Endothelial cell of umbilical vein (primary cell): ENCODE results near the gene CCDC186. TPM values are rescaled to one million over a fixed set of nuclear protein-coding genes. Genes with fewer than 3 reads are reported as not detected.

ENCODE experiments used
- BruUV-seq: library from RNA; stranded (reverse); fragments of 400-500 nt; replicated peaks from 2 replicates; lab custom pipeline; 2021; lab: Mats Ljungman, UMichigan
- CTCF ChIA-PET: fragments of 300-600, 350-600 bp; sonication (Branson Sonifier 250); formaldehyde crosslinking; loops from one replicate; lab custom pipeline; 2021; ENCODE audit warnings: antibody characterized with exemption, inconsistent platforms; lab: Charles Lee
- POLR2A ChIA-PET: fragments of 300-600, 350-600 bp; sonication (Branson Sonifier 250); formaldehyde crosslinking; loops from one replicate; lab custom pipeline; 2021; ENCODE audit warnings: antibody characterized with exemption, inconsistent platforms; lab: Charles Lee
- DNase-seq: peaks from one replicate; pipeline ENCODE4 v3.0.0-alpha.2; 2011; ENCODE audit warnings: low read depth, low spot score
- FAIRE-seq: peaks from 2 replicates; lab custom pipeline; 2011; peaks lifted over from hg19 to GRCh38; lab: Jason Lieb, UNC
- H2AFZ ChIP-seq: 2 replicates; pipeline ENCODE4 v1.6.0; 2012; ENCODE audit warnings: low read depth, low read length, control low read depth, inconsistent platforms
- H3K27ac ChIP-seq: 2 replicates; pipeline ENCODE4 v1.5.1; 2011; ENCODE audit warnings: low read depth, mild to moderate bottlenecking, control low read depth, low read length, moderate library complexity; ENCODE audit not compliant: insufficient read depth
- H3K27me3 ChIP-seq, 2 experiments: 2 replicates each; pipeline versions ENCODE4 v1.6.0 to v1.6.1; 2011; ENCODE audit warnings: low read length in 2 of 2, mixed read lengths in 1 of 2; ENCODE audit not compliant: control insufficient read depth in 2 of 2, insufficient read depth in 2 of 2
- H3K36me3 ChIP-seq, 2 experiments: 2 replicates in 1 of 2; 3 replicates in 1 of 2; pipeline ENCODE4 v1.5.1; 2011; ENCODE audit warnings: low read length in 2 of 2, mild to moderate bottlenecking in 1 of 2, moderate library complexity in 1 of 2; ENCODE audit not compliant: control insufficient read depth in 2 of 2, insufficient read depth in 2 of 2; ENCODE audit errors: extremely low read depth in 1 of 2
- H3K4me1 ChIP-seq: 3 replicates; pipeline ENCODE4 v1.5.1; 2011; ENCODE audit warnings: mild to moderate bottlenecking, low read length; ENCODE audit not compliant: control insufficient read depth, insufficient read depth; ENCODE audit errors: extremely low read depth
- H3K4me2 ChIP-seq: 2 replicates; pipeline ENCODE4 v1.6.1; 2011; ENCODE audit warnings: low read length, control low read depth, mixed read lengths; ENCODE audit not compliant: insufficient read depth
- H3K4me3 ChIP-seq, 3 experiments: fragments of 200-600 bp in 1 of 3; sonication (generic), shearing (Covaris generic) in 1 of 3; replicated peaks in 1 of 3; 2 replicates each; pipeline ENCODE4 v1.5.1; 2011 to 2016; ENCODE audit warnings: control low read depth in 3 of 3, low read length in 3 of 3, mild to moderate bottlenecking in 2 of 3, inconsistent platforms in 1 of 3, low read depth in 1 of 3, moderate library complexity in 1 of 3; ENCODE audit not compliant: insufficient read depth in 1 of 3
- H3K79me2 ChIP-seq: 2 replicates; pipeline ENCODE4 v1.6.0; 2012; ENCODE audit warnings: low read length, inconsistent platforms; ENCODE audit not compliant: control insufficient read depth, insufficient read depth
- H3K9ac ChIP-seq: replicated peaks from 2 replicates; pipeline ENCODE3; 2011; ENCODE audit warnings: low read length, control low read depth; ENCODE audit not compliant: insufficient read depth; ENCODE audit errors: extremely low read depth
- H3K9me1 ChIP-seq: replicated peaks from 3 replicates; pipeline ENCODE4 v1.6.0; 2011; ENCODE audit warnings: mild to moderate bottlenecking, low read length; ENCODE audit not compliant: control insufficient read depth, insufficient read depth; ENCODE audit errors: extremely low read depth
- H3K9me3 ChIP-seq: replicated peaks from 2 replicates; pipeline ENCODE4 v1.5.1; 2012; ENCODE audit warnings: low read length, inconsistent platforms; ENCODE audit not compliant: control insufficient read depth, insufficient read depth
- H4K20me1 ChIP-seq: replicated peaks from 2 replicates; pipeline ENCODE3; 2011; ENCODE audit warnings: mild to moderate bottlenecking, low read length; ENCODE audit not compliant: control insufficient read depth, insufficient read depth; ENCODE audit errors: extremely low read depth
- GATA2 ChIP-seq: IDR thresholded peaks from 2 replicates; pipeline ENCODE4 v1.7.0; 2011; ENCODE audit warnings: low read depth, mild to moderate bottlenecking, moderate library complexity, mixed read lengths, low read length; ENCODE audit not compliant: insufficient read length, insufficient read depth
- JUN ChIP-seq: IDR thresholded peaks from 2 replicates; pipeline ENCODE4 v1.6.1; 2011; ENCODE audit warnings: borderline replicate concordance, low read depth; ENCODE audit not compliant: insufficient read length, insufficient read depth
- POLR2A ChIP-seq: IDR thresholded peaks from 2 replicates; pipeline ENCODE4 v1.6.1; 2012; ENCODE audit warnings: low read depth, mild to moderate bottlenecking, control low read depth, low read length
- dilution Hi-C: fragments of 300-500 bp; cut with MboI; formaldehyde crosslinking; loops from one replicate; pipeline ENCODE4 v1.15.0; 2019; ENCODE audit warnings: low sequenced_read_pairs; ENCODE audit not compliant: extremely low pct_ligation_motif_present
- intact Hi-C: fragments of 100-400 bp; cut with micrococcal nuclease; formaldehyde crosslinking; loops from one replicate; pipeline ENCODE4 v1.10.0; 2022
- polyA plus RNA-seq, 4 experiments: library from polyadenylated mRNA; depleted of rRNA in 3 of 4; stranded (reverse) in 3 of 4; unstranded in 1 of 4; fragments of >200 nt; gene quantifications; 2 replicates each; pipeline versions ENCODE4 v1.2.1 to v1.2.3, GENCODE V29; 2011 to 2012; ENCODE audit warnings: missing spikeins in 1 of 4
- total RNA-seq: library from RNA; stranded (reverse); gene quantifications from 2 replicates; pipeline ENCODE4 v1.2.3, GENCODE V29; 2021
- TF ChIP-seq, protein P1 (sequence below), 2 donors: IDR thresholded peaks; 1 replicate in 1 of 2; 2 replicates in 1 of 2; pipeline ENCODE4 v1.5.1; 2011; ENCODE audit warnings: low read length in 2 of 2, mild to moderate bottlenecking in 2 of 2, moderate library complexity in 2 of 2, control low read depth in 1 of 2, inconsistent platforms in 1 of 2, low read depth in 1 of 2; ENCODE audit not compliant: insufficient read depth in 1 of 2; ENCODE audit errors: extremely low read depth in 1 of 2

The CCDC186 gene
- total and polyA plus RNA-seq, 2 donors (not counting 3 experiments of a cell fraction or from before 2014, with no cell fraction given) = 1.8 to 13.4 TPM

DNA sequence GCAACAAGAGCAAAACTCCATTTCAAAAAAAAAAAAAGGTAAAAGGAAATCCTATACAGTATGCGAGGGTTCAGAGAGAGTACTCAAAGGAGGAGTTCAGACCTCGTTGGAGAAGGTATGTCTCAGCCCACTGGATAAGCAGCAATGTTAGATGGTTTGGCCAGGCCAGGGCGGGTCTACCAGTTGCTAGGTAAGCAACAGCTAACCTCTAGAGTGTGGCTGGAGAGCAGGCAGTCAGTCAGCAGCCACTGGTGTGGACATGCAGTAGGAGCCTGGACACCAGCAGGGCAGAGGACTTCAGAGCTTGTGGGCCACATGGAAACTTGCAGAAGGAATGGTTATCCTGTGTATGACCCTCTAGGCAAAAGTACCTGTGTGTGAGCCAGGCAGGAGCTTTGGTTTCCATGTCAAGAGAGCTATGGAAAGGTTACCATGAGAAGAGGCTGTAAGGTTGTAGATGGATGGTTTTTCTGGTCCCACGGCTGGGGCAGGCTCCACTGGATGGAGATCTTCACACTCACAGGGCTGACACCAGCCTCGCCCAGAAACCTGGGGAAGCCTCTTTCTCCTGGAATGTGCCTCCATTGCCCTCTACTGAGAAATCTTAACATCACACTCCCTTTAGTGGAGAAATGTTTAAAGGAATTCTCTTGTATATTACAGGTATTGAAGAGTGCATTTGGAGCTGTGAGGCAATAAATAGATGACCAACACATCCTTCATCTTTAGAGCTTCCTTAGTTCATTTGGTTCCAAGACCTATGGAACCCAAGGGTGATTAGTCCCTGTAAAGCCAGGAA, 63.6 kb downstream of the CCDC186 start:
- Histone ChIP-seq H3K27ac (no peak overlapping the region), H3K79me2 (no peaks in the 10 kb centered on the region), H4K20me1 (no peaks in the 10 kb centered on the region), H3K4me3 (no peak overlapping the region), H3K27me3 (peaks cover 0 to 5% of the 10 kb centered on the region in 2 experiments), H3K36me3 (no peaks in the 10 kb centered on the region), H3K9me3 (no peaks in the 10 kb centered on the region), H3K4me2 (no peak overlapping the region), H3K9me1 (no peaks in the 10 kb centered on the region), H3K4me1 (no peaks in the 10 kb centered on the region), H2AFZ (no peak overlapping the region), H3K9ac (no peak overlapping the region)
- CTCF ChIA-PET = interaction anchor here (0.7 to 2.1 kb wide), 5 partner anchors 10 to 1020 kb away, joined by 3 to 12 read pairs (median 4); no protein-coding TSS in a partner anchor
- intact Hi-C loops (loop anchor here (2.0 kb wide), 1 partner anchor 312 kb away; no protein-coding TSS in a partner anchor), dilution Hi-C loops (loop anchor here (10.0 kb wide), 1 partner anchor 306 kb away; no protein-coding TSS in a partner anchor)
- POLR2A ChIA-PET = no interaction called here
- TF ChIP-seq GATA2 (no peak), POLR2A (no peak)
- TF ChIP-seq, protein P1, sequence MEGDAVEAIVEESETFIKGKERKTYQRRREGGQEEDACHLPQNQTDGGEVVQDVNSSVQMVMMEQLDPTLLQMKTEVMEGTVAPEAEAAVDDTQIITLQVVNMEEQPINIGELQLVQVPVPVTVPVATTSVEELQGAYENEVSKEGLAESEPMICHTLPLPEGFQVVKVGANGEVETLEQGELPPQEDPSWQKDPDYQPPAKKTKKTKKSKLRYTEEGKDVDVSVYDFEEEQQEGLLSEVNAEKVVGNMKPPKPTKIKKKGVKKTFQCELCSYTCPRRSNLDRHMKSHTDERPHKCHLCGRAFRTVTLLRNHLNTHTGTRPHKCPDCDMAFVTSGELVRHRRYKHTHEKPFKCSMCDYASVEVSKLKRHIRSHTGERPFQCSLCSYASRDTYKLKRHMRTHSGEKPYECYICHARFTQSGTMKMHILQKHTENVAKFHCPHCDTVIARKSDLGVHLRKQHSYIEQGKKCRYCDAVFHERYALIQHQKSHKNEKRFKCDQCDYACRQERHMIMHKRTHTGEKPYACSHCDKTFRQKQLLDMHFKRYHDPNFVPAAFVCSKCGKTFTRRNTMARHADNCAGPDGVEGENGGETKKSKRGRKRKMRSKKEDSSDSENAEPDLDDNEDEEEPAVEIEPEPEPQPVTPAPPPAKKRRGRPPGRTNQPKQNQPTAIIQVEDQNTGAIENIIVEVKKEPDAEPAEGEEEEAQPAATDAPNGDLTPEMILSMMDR (IDR thresholded peaks at IDR 0.05; ENCODE audit: extremely low read depth in 1 of 2, insufficient read depth in 1 of 2, low read depth in 1 of 2, low read length in 2 of 2) = peak in 1 of 2 donors; percentile 13
- no peak for DNase-seq
- no peak for FAIRE-seq
- no TSS peak for BruUV-seq

DNA sequence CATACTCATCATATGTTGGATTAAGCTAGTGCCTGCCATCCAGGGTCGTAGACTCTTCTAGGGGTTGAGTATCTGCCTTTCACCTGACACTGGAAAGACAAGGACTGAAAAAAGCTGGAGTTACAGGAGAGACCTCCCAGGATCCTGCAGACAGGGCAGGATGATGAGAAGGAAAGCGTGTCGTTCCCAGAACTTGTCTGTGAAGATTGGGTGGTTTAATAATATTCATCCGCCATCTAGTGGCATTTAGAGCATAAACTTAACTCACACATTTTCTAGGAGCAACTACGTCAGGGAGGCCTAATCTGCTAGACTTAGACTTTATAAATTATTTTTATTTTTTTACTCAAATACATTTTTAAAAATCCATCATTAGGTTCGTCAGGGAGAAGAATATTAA, 70.7 kb downstream of the CCDC186 start:
- Histone ChIP-seq H3K4me3 (no peak overlapping the region), H2AFZ (no peak overlapping the region), H3K9me3 (no peaks in the 10 kb centered on the region), H3K27me3 (peaks cover 0 to 3% of the 10 kb centered on the region in 2 experiments), H3K4me2 (no peak overlapping the region), H3K9ac (no peak overlapping the region), H3K9me1 (no peaks in the 10 kb centered on the region), H3K36me3 (no peaks in the 10 kb centered on the region), H3K4me1 (peaks cover 9% of the 10 kb centered on the region), H4K20me1 (no peaks in the 10 kb centered on the region), H3K79me2 (no peaks in the 10 kb centered on the region), H3K27ac (no peak overlapping the region)
- no TSS peak for BruUV-seq
- no peak for TF ChIP-seq JUN
- TF ChIP-seq, protein P1 (IDR thresholded peaks at IDR 0.05; ENCODE audit: extremely low read depth in 1 of 2, insufficient read depth in 1 of 2, low read depth in 1 of 2, low read length in 2 of 2) = peak; percentile 32
- FAIRE-seq (peak; percentile 75), DNase-seq (peak; percentile 59)
- ChIA-PET POLR2A (no interaction called here), CTCF (interaction anchor here (0.6 to 10.1 kb wide), 20 partner anchors 9 to 424 kb away, joined by 3 to 210 read pairs (median 4); partner anchors contain the start of gene CASP7)
- intact Hi-C loops (loop anchor here (1.0 to 5.0 kb wide), 5 partner anchors 76 to 424 kb away; partner anchors contain the start of gene CASP7), dilution Hi-C loops (no loop called here)
